IMR-90 (cell line): ENCODE results near the gene FOXB2. TPM values are rescaled to one million over a fixed set of nuclear protein-coding genes. Genes with fewer than 3 reads are reported as not detected.

ENCODE experiments used
- ATAC-seq: fragments of 200-7000 bp; cut with Tn5 transposase; 2 replicates; pipeline ENCODE4 v1.9.1; 2020; ENCODE audit warnings: low read depth, mild to moderate bottlenecking, moderate library complexity
- BruUV-seq: library from RNA; stranded (reverse); fragments of 400-500 nt; replicated peaks from 2 replicates; lab custom pipeline; 2021; lab: Mats Ljungman, UMichigan
- CTCF ChIA-PET: fragments of 300-600 bp; formaldehyde crosslinking; extraction: SDS; loops from one replicate; lab custom pipeline; 2021; ENCODE audit warnings: antibody characterized with exemption; lab: Yijun Ruan, JAX
- POLR2A ChIA-PET: fragments of 300-600 bp; sonication (Branson Sonifier 250); formaldehyde crosslinking; loops from one replicate; lab custom pipeline; 2022; ENCODE audit warnings: antibody characterized with exemption; ENCODE audit not compliant: unreplicated experiment; lab: Charles Lee
- DNase-seq: peaks from one replicate; pipeline ENCODE4 v3.0.0; 2013
- H2AFZ ChIP-seq: replicated peaks from 2 replicates; pipeline ENCODE3; 2013; ENCODE audit warnings: low read length, mild to moderate bottlenecking; ENCODE audit not compliant: poor library complexity
- H2AK5ac ChIP-seq: 2 replicates; pipeline ENCODE4 v1.6.1; 2013; ENCODE audit warnings: low read depth, low read length, inconsistent platforms
- H2AK9ac ChIP-seq: replicated peaks from 2 replicates; pipeline ENCODE3; 2013; ENCODE audit warnings: mild to moderate bottlenecking, low read depth, low read length, moderate library complexity; ENCODE audit not compliant: poor library complexity
- H2BK120ac ChIP-seq: 2 replicates; pipeline ENCODE4 v1.6.1; 2013; ENCODE audit warnings: low read depth, low read length, inconsistent platforms
- H2BK15ac ChIP-seq: 3 replicates; pipeline ENCODE4 v1.6.1; 2013; ENCODE audit warnings: low read depth, low read length, inconsistent platforms
- H2BK20ac ChIP-seq: 2 replicates; pipeline ENCODE4 v1.6.1; 2013; ENCODE audit warnings: low read depth, mild to moderate bottlenecking, inconsistent platforms, low read length, moderate library complexity
- H2BK5ac ChIP-seq: 2 replicates; pipeline ENCODE4 v1.6.1; 2013; ENCODE audit warnings: mild to moderate bottlenecking, low read depth, low read length, inconsistent platforms; ENCODE audit not compliant: poor library complexity, severe bottlenecking
- H3K14ac ChIP-seq: replicated peaks from 2 replicates; pipeline ENCODE4 v1.6.1; 2013; ENCODE audit warnings: low read depth, low read length, inconsistent platforms
- H3K18ac ChIP-seq: 2 replicates; pipeline ENCODE4 v1.6.1; 2013; ENCODE audit warnings: low read depth, low read length, control low read depth
- H3K23ac ChIP-seq: 2 replicates; pipeline ENCODE4 v1.6.1; 2013; ENCODE audit warnings: low read depth, low read length, inconsistent platforms
- H3K27ac ChIP-seq: 2 replicates; pipeline ENCODE4 v1.5.1; 2013; ENCODE audit warnings: mild to moderate bottlenecking, control low read depth, low read length; ENCODE audit not compliant: insufficient read depth
- H3K27me3 ChIP-seq: 2 replicates; pipeline ENCODE4 v1.6.1; 2013; ENCODE audit warnings: low read length; ENCODE audit not compliant: control insufficient read depth, insufficient read depth
- H3K36me3 ChIP-seq: 2 replicates; pipeline ENCODE4 v1.6.1; 2013; ENCODE audit warnings: low read length, mixed read lengths; ENCODE audit not compliant: control insufficient read depth, insufficient read depth
- H3K4ac ChIP-seq: 2 replicates; pipeline ENCODE4 v1.6.1; 2013; ENCODE audit warnings: low read depth, low read length, inconsistent platforms
- H3K4me1 ChIP-seq: 2 replicates; pipeline ENCODE4 v1.6.1; 2013; ENCODE audit warnings: low read length, mixed read lengths; ENCODE audit not compliant: control insufficient read depth, insufficient read depth
- H3K4me2 ChIP-seq: 2 replicates; pipeline ENCODE4 v1.6.1; 2013; ENCODE audit warnings: low read depth, mild to moderate bottlenecking, control low read depth, low read length, moderate library complexity
- H3K4me3 ChIP-seq: 2 replicates; pipeline ENCODE4 v1.5.1; 2013; ENCODE audit warnings: low read depth, mild to moderate bottlenecking, control low read depth, low read length, moderate library complexity; ENCODE audit not compliant: insufficient read depth
- H3K56ac ChIP-seq: 2 replicates; pipeline ENCODE4 v1.6.1; 2013; ENCODE audit warnings: low read length, inconsistent platforms; ENCODE audit not compliant: insufficient read depth; ENCODE audit errors: extremely low read depth
- H3K79me1 ChIP-seq, 2 experiments: 2 replicates each; pipeline ENCODE4 v1.6.1; 2013; ENCODE audit warnings: low read length in 2 of 2, inconsistent platforms in 1 of 2, low read depth in 1 of 2
- H3K9ac ChIP-seq: 2 replicates; pipeline ENCODE4 v1.6.1; 2013; ENCODE audit warnings: low read depth, low read length, control low read depth
- H3K9me1 ChIP-seq: 2 replicates; pipeline ENCODE4 v1.6.1; 2013; ENCODE audit warnings: low read length, inconsistent platforms; ENCODE audit not compliant: insufficient read depth
- H3K9me3 ChIP-seq: 2 replicates; pipeline ENCODE4 v1.6.1; 2013; ENCODE audit warnings: low read length; ENCODE audit not compliant: control insufficient read depth, insufficient read depth
- H4K20me1 ChIP-seq: 2 replicates; pipeline ENCODE4 v1.6.1; 2013; ENCODE audit warnings: low read length, inconsistent platforms; ENCODE audit not compliant: insufficient read depth
- H4K5ac ChIP-seq: 2 replicates; pipeline ENCODE4 v1.6.1; 2013; ENCODE audit warnings: mild to moderate bottlenecking, low read depth, low read length, control low read depth
- H4K8ac ChIP-seq, 2 experiments: 2 replicates each; pipeline ENCODE4 v1.6.1; 2013; ENCODE audit warnings: low read depth in 2 of 2, low read length in 2 of 2, control low read depth in 1 of 2, inconsistent platforms in 1 of 2
- H4K91ac ChIP-seq: 2 replicates; pipeline ENCODE4 v1.6.1; 2013; ENCODE audit warnings: low read depth, low read length, inconsistent platforms; ENCODE audit not compliant: insufficient read depth
- CEBPB ChIP-seq: IDR thresholded peaks from 2 replicates; pipeline ENCODE4 v1.6.1; 2012; ENCODE audit warnings: low read depth, low read length, improper control_type of control experiment
- ELK1 ChIP-seq: fragments of 150-350 bp; IDR thresholded peaks from 2 replicates; pipeline ENCODE4 v1.6.1; 2016; ENCODE audit warnings: low read depth, mild to moderate bottlenecking, low read length, moderate library complexity, borderline replicate concordance
- MAFK ChIP-seq: IDR thresholded peaks from 2 replicates; pipeline ENCODE4 v1.6.1; 2012; ENCODE audit warnings: low read depth, low read length, improper control_type of control experiment
- MXI1 ChIP-seq: IDR thresholded peaks from 2 replicates; pipeline ENCODE4 v1.6.1; 2012; ENCODE audit warnings: low read depth, mild to moderate bottlenecking, low read length, moderate library complexity, borderline replicate concordance
- RAD21 ChIP-seq: IDR thresholded peaks from 2 replicates; pipeline ENCODE4 v1.6.1; 2012; ENCODE audit warnings: low read length, improper control_type of control experiment
- RFX5 ChIP-seq: IDR thresholded peaks from 2 replicates; pipeline ENCODE4 v1.8.0; 2012; ENCODE audit warnings: low read depth, mild to moderate bottlenecking, low read length, moderate library complexity
- SMC3 ChIP-seq: fragments of 150-350 bp; IDR thresholded peaks from 2 replicates; pipeline ENCODE4 v1.6.1; 2016; ENCODE audit warnings: low read depth, mild to moderate bottlenecking, antibody characterized with exemption, low read length, moderate library complexity
- USF2 ChIP-seq: fragments of 150-350 bp; IDR thresholded peaks from 2 replicates; pipeline ENCODE4 v1.6.1; 2017; ENCODE audit warnings: mild to moderate bottlenecking, antibody characterized with exemption, low read length, low read depth
- WGBS, 2 experiments: methylation state at CpG; one replicate each; pipeline versions ENCODE4 v1.1.5 to v1.1.7; 2013; ENCODE audit warnings: missing lambda C conversion rate in 2 of 2; ENCODE audit not compliant: insufficient read length in 1 of 2; ENCODE audit errors: extremely low coverage in 2 of 2; 5-methylcytosine and 5-hydroxymethylcytosine counted together
- dilution Hi-C: fragments of 300-500 bp; cut with HindIII; formaldehyde crosslinking; loops from one replicate; pipeline ENCODE4 v1.14.3; 2018; ENCODE audit warnings: low sequenced_read_pairs; ENCODE audit not compliant: unreplicated experiment
- in situ Hi-C: fragments of 300-500 bp; cut with MboI; formaldehyde crosslinking; loops from 3 replicates; pipeline ENCODE4 v1.14.3; 2019; ENCODE audit warnings: low sequenced_read_pairs, inconsistent platforms, mixed read lengths
- intact Hi-C: fragments of 100-400 bp; cut with micrococcal nuclease; formaldehyde crosslinking; loops from 2 replicates; pipeline ENCODE4 v1.10.0; 2022
- polyA plus RNA-seq, 3 experiments: library from polyadenylated mRNA; depleted of rRNA; stranded (reverse); fragments of >200 nt; gene quantifications; 2 replicates each; pipeline ENCODE4 v1.2.3, GENCODE V29; 2012; ENCODE audit warnings: low replicate concordance in 1 of 3
- total RNA-seq: library from RNA; depleted of rRNA; stranded (reverse); fragments of >200 nt; gene quantifications from 2 replicates; pipeline ENCODE4 v1.2.3, GENCODE V29; 2012

FOXB2 gene
- total and polyA plus RNA-seq, 2 of the 4 experiments (the other 2 are of a cell fraction) = not detected

GRCh38 chr9:77040340-77040739 lies 20.9 kb downstream of the FOXB2 start:
- ChIA-PET POLR2A (no interaction called here), CTCF (no interaction called here)
- Histone ChIP-seq H4K8ac (no peak overlapping the region), H4K5ac (no peak overlapping the region), H4K20me1 (no peaks in the 10 kb centered on the region), H2AFZ (no peak overlapping the region), H3K18ac (no peak overlapping the region), H2AK5ac (no peak overlapping the region), H3K36me3 (no peaks in the 10 kb centered on the region), H3K4me1 (no peaks in the 10 kb centered on the region), H3K9me3 (no peaks in the 10 kb centered on the region), H3K27me3 (no peaks in the 10 kb centered on the region), H3K9me1 (no peaks in the 10 kb centered on the region), H4K91ac (no peak overlapping the region), H2AK9ac (no peak overlapping the region), H2BK120ac (no peak overlapping the region), H2BK20ac (no peak overlapping the region), H3K23ac (no peak overlapping the region), H3K79me1 (no peaks in the 10 kb centered on the region), H3K14ac (no peak overlapping the region), H3K9ac (no peak overlapping the region), H3K4me2 (no peak overlapping the region), H3K4ac (no peak overlapping the region), H2BK15ac (no peak overlapping the region), H2BK5ac (no peak overlapping the region), H3K4me3 (no peak overlapping the region), H3K27ac (no peak overlapping the region), H3K56ac (no peak overlapping the region)
- 23% methylated on average over 2 of the region's 7 CpGs; no CpG with 5 or more reads in 1 of the 2 experiments for WGBS, 2 experiments
- DNase-seq = no peak
- in situ Hi-C loops (no loop called here), intact Hi-C loops (no loop called here), dilution Hi-C loops (no loop called here)
- TF ChIP-seq MXI1 (no peak), SMC3 (no peak), MAFK (no peak), RFX5 (no peak), CEBPB (no peak), RAD21 (no peak), ELK1 (no peak), USF2 (no peak)
- no peak for ATAC-seq
- no TSS peak for BruUV-seq
